HG02678 (cell line): ENCODE measurements around the gene SH2D3A.

Experiments
- ATAC-seq: cut with Tn5 transposase; IDR thresholded peaks from one replicate; pipeline ENCODE4 v1.9.1; 2021; ENCODE audit warnings: mild to moderate bottlenecking, moderate library complexity; ENCODE audit not compliant: unreplicated experiment

Gene SH2D3A

DNA sequence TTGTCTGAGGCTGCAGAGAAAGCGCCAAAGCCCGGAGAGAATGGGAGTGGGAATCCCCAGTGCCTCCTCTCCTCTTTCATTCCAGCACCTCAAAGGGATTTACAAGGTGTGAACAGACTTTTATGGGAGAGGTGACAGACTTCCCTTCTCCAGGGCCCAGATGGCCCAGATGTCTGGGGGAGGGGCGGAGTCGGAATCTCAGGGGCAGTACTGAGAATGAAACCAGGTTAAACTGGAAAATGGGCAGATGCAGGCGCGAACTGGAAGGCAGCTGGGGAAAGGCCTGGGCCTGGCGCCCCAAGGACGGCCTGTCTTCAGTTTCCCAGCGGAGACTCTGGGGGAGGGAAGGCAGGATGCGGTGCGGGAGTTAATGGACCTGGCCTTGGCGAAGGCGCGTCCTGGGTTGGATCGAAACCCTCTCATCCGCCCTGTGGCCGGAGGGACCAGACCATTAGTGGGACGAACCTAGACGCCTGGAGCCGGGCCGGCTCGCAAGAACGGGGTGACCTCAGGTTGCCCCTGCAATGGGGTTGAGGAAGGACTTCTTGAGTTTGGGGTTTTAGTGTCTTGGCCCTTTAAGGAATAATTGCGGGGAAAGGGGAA is 28.3 kb downstream of the SH2D3A start:
- ATAC-seq, result no peak

DNA sequence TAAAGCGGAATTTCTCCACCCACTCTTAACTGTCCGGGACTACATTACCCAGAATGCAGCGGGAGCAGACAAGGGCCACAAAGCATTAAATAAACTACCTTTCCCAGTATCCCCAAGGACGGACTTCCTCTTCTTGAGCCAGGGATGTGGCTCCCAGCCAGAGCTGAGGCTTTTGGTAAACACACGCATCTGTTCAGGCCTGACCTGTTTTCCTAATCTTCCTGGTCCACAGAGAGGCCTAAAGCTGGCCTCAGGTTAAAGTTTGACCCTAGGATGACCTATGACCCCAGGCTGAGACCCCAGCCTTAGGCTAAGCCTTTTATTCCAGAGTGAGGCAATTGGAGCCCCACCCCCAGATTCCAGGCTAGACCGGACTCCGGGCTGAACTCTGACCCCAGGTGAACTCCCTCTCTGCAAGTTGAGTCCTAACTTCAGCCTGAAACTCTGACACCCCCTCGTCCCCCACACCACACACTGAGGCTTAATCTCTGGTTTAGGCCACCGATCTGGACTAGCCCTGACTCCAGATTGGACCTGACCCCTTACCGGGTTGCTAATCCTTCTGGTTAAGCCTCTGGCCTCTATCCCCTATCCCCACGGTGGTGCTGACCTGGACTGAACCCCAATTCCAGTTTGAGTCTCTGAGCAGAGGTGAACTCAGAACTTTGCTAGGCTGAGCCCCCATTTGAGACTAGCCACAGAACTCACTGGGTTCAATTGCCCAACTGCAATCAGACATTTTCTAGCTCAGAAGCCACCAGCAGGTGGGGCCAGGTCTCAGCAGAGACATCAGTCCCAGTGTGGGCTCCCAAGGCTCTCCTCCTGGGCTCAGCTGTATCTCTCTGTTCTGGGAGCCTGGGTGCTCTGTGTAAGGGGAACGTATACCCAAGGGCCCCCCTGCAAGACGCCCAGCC is 29.1 kb downstream of the SH2D3A start:
- ATAC-seq, result no peak

DNA sequence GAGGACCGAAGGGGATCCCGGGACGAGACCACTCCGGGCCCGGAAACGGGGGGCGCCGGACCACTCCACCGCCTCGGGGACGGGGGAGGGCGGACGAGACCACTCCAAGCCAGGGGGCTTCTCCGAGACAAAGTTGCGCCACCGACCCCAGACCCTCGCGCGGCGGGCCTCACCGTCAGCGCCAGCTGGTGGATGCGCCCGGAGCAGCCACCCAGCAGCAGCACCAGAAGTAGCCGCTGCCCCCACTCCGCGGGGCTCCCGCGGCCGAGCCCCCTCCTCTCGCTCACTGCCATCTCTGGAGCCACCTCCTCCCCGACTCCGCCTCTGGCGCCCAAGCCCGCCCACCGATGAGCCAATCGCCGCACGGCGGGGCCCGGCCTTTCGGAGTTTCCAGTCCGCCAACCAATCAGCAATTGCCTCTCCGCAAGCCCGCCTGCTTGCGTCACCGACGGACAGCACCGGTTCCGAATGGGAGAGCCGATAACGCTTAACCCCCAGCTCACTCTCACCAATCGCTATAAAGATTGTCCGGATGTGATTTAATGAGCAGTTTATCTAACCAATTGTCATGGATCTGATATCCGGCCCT is 29.9 kb downstream of the SH2D3A start, which contains the start of gene GPR108:
Gene GPR108, minus strand, starts transcription at position 297 of the 589 bp plus-strand sequence. Its CDS starts 4 bp downstream, at position 293.
- peak; percentile 71 for ATAC-seq

DNA sequence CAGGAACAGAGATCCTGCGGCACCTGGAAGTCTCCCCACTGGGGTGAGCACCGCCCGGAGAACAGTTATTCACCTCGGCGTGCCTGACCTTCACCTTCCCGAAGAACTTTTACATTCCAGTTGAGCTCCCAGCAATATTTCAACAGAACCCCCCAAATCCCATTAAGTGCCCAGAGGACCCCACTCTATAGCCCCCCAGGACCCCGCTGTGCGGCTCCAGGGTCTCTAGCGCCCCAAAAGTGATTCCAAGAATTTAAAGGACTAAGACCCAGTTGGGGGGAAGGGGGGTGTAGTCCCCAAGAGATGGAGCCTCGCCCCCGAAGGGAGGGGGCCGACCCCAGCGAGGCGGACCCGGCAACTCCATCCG is 30.3 kb downstream of the SH2D3A start:
- no peak for ATAC-seq

DNA sequence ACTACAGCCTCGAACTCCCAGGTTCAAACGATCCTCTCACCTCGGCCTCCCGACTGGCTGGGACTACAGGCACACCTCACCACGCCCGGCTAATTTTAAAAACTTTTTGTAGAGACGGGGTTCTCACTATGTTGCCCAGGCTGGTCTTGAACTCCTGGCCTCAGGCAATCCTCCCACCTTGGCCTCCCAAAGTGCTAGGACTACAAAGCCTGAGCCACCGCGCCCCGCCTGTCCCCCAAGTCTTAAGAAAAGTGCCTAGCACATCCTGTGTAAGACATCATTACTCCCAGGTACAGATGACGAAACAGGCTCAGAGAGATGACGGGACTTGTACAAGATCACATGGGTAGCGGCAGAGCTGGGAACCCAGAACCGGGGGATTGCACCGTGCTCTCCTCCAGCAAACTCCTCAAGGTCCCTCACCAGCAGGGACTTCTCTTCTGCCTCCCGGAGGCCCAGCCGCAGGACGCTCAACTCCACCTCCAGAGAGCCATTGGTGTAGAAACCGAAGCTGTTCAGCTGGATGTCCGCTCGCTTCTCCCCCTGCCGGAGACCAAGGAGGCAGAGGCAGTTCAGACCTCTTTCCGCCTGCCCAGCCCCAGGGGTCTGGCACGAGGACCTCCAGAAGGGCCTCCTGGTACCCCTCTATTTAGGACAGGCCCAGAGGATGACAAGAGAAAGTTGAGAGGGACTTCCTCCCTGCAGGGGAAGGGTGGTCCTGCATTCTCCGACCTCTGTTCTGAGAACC is 30.9 kb downstream of the SH2D3A start:
- no peak for ATAC-seq

DNA sequence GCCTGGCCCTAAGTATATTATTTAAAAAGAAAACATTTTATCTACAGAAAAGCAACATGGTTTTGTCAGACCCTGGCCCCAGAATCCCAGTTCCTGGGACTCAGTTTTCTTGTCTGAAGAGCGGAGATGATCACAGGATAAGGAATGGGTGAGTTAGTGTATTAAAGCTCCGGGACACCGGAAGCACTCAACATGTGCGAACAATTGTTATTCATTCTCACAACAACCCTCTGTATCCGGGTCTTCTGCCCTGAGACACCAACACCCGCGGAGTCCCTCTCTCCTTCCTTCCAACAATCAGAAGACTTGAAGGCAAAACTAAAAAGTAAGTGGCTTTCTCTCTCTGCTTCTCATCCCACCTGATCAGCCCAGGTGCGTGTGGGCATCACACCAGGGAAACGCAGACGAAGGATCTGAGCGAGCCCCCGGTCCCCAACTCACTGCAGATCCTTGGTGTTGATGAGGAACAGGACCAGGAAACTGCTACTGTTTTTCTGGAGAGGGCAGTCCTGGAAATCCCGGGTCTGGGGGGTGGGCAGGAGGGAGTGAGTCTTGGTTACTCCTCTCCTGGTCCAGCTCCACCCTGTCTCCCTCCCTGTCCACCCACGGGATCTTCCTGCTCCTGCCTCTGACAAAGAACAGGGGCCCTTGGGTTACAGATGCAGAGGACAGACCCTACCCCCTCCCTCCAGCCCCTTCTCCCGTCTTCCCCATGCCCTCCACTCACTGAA is 31.9 kb downstream of the SH2D3A start:
- no peak for ATAC-seq

DNA sequence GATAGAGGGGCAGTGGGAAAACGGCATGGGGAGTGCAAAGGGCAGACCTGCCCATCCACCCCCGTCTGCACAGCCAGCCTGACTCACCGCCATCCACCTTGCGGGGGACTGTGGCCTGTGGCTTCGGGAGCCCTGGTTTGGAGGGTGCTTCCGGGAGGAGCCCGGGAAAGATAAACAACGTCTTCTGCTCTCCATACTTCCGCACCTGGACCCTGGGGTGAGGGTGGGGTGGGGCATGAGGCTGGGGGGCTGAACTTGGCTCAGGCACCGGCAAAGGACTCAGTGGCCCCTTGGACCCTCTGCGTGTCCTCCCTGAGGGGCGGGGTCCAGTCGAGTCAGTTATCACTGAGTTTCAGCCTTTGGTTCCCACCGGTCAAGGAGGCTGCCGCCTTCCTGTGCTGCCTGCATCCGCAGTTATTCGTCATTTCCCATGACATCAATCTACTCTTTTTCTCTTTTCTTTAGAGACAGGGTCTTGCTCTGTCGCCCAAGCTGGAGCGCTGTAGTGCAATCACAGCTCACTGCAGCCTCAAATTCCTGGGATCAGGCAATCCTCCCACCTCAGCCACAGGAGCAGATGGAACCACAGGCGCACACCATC is 33.0 kb downstream of the SH2D3A start:
- no peak for ATAC-seq

DNA sequence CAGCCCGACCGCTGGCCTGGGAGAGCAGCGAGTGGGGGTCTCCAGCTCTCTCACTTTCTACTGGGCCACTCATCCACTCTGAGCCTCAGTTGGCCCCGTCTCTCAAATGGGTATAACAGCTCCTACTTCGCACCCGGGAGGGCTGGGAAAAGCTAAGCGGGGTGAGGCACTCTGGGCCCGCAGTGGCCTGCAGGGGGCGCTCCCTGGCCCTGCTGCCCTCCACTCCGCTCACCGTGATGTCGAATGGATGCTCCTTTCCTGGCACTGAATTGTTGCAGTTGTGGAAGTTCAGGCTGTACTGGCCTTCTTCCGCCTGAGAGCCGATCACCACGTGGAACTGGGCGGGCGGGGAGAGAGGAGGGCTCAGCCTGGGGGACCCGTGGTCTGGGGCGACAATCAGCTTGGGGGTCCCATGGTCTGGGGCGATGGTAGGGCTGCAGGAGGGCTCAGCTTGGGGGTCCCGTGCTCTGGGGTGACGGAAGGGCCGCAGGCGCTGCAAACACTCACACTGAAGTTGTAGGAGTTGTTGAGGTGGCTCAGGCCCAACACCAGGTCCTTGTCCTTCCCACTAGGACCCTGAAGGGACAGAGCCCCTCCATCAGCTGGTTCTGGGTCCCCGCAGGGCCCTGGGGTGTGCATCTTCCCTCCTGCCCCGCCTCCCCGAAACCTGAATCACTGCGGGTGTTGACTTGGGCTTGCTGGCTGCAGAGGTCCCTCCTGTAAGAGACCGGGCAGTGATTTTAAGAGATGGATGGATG is 33.7 kb downstream of the SH2D3A start:
- no peak for ATAC-seq

DNA sequence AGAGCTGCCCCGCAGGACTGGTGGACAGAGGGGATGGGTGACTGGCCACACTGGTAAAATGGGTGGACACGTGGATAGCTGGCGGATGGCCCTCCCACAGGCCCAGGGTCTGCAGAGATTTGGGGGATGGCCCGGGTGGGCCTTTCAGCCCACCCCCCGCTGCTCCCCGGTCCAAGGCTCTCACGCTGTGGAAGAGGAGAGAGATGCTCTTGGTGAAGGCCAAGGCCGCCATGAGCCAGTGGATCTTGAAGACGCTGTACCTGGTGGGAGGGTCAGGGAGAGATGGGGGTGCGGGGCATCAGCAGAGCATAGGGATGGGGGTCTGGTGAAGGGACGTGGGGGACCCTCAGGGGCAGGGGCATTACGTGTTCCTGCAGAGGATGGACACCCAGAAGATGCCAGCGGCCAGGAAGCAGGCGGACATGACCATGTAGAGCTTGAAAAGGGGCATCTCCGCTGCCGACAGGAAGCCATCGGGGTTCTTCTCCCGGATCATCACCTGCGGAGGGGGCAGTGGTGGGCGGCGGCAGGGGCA is 34.4 kb downstream of the SH2D3A start:
- ATAC-seq, result no peak

DNA sequence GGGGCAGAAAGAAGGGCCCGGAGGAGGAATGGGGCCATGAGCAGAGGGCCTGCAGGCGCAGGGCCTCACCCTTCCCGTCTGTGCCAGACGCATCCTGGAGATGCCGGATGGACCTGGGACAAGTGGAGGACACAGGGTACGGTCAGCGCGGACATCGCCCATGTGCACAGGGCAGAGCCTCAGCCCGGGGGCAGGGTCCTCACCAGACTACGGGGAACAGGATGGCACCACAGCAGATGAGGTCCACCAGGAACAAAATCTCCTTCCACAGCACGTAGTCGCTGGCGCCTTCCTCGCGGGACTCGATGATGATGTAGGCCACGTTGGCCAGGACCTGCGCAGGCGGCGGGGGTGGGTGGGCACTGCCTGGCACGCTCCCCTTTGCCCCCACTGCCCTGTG is 35.4 kb downstream of the SH2D3A start:
- ATAC-seq, result no peak

DNA sequence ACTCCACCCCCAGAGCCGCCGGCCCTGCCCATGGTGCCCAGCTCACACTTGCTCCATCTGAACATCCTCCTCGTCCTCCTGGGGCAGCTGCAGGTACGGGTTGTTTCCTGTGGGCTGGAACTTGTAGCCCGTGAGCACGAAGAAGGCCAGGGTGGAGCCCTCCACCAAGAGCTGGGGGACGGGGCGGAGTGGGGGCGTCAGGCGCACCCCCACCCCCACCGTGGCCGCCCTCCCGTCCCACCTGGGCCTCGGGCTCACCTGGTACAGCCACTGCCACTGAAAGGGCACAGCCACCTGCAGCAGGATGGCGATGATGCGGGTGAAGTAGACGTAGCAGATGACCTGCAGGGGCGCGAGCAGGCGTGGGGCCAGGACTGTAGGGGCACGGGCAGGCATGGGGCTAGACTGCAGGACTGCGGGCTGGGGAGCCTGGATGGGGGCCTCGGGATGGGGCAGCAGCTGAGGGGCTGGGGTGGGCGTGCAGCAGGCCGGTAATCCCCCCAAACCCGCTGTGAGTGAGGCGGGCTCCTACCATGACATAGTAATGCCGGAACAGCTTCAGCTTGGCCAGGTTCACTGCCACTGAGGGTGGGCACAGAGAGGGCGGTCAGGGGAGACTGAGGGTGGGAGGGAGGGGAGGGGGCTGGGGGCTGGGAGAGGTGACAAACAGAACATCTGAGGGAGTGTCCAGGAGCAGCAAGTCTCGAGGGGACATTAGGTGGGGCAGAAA is 36.1 kb downstream of the SH2D3A start:
- no peak for ATAC-seq

DNA sequence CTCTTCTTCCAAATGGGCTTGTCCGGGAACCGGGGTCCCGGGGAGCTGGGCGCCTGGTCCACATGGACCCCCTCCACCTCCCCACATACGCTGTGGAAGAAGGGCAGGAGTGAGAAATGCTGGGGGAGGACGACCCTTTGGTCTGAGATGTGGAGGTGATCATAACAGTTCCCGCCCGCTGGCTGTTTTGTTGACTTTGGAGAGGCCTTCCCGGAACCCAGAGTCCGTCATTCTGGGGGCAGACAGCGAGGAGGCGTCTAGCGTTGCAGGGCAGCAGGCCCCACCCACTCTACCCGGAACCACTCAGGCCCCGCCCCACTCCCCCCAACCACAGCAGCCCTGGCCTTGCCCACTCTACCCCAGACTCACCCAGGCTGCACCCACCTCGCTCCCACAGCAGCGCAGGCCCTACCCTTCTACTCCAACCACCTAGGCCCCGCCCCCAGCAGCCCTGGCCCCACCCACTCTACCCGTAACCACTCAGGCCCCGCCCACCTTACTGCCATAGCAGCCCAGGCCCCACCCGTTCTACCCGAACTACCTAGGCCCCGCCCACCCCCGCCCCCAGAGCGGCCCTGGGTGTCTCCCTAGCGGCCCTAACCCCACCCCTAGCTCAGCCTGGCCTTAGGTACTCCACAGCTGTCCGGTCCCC is 37.0 kb downstream of the SH2D3A start:
- ATAC-seq, result no peak

DNA sequence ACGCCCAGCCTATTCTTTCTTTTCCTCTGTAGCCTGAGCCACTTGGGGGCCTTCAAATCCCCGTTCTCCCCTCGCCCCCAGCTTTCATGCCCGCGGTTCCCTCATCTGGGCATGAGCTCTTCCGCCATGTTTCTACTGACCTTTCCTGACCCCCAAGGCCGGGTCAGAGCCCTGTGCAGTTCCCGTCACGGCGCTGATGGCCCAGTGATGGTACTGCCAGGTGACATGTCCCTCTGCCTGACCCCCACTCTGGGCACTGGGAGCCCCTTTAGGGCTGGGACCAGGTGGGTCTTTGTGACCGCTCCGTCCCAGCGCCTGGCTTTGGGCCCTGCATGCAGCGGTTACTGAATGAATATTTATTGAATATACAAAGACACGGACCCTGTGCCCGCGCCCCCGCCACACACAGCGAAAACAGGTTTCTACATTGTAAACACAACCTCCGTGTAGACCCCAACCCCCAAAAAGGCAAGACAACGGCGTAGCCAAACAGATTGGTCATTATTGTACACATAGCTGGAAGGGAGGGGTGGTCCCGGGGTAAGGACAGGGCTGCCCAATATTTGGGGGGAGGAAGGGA is 37.6 kb downstream of the SH2D3A start:
- no peak for ATAC-seq

DNA sequence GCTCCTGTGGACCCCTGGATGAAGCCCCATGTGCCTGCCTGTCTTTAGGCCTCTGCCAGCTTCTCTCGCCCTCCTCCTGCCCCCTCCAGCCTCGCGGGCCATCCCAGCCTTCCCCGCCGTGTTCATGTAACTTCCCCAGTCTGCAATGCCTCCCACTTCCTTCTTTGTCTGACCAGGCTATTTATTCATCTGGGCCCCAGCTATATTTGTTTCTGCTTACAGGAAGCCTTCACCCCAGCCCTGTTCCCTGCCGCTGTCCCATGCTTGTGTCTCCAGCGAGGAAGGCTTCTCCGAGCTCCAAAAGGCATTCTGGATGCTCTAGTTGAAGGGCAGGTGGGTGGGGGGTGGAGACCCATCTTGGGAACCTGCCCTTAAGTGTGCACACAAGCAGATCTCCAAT is 38.9 kb downstream of the SH2D3A start:
- no peak for ATAC-seq

DNA sequence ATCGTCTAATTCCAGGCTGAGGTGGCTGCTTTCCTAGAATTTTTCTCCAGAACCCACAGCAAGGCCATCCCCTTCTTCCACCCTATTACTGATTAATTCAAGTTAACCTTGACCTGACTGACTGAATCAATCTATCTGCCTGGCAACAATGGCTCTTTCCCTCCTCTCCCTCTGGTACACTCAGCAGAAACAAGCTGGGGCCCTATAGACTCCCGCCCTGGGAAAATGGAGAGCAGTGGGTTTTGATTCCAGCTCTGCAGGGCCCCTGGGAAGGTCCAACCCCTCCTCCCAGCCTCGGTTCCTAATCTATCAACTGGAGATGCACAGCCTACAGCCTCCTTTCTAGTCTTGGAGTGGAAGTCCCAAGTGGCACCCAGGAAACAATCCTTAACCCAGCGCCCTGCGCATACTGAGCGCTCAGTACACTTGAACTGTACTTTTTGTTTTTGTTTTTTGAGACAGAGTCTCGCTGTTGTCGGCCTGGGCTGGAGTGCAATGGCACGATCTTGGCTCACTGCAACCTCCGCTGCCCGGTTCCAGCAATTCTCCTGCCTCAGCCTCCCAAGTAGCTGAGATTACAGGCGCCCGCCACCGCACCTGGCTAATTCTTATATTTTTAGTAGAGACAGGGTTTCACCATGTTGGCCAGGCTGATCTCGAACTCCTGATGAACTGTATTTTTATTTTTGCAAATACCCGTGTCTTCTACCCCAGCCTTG is 41.6 kb downstream of the SH2D3A start:
- ATAC-seq, result no peak

DNA sequence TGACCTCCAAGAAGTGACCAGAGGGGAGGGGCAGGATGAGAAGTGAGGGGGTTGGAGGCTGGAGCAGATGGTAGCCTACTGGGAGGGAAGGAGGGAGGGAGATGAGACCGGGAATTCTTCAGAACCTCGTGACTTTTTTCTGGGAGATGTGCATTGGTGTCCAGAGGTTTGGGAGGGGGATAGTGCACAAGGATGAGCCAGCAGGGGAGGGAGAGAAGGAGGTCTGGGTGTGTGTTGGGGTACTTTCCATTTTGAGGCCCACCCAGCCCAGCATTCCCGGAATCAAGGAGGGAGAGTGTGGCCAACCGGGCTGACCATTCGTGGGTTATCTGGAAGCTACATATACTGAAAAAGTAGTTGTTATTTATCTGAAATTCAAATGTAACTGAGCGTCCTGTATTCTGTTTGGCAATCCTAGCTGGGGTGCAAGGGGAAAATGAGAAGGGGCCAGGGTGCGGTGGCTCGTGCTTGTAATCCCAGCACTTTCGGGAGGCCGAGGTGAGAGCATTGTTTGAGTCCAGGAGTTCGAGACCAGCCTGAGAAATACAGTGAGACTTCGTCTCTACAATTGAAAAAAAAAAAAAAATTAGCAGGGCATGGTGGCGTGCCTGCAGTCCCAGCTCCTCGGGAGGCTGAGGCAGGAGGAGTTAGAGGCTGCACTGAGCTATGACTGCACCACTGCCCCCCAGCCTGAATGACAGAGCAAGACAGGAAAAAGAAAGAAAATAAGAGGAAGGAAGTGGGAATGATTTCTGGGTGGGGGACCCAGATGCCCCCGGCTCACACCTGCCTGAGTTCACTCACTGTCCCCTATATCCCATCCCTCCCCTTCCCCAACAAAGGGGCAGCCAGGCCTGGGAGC is 42.4 kb downstream of the SH2D3A start:
- no peak for ATAC-seq
